ENCODE measurements around the gene CELF2. TPM values are rescaled to one million over a fixed set of nuclear protein-coding genes. Genes with fewer than 3 reads are reported as not detected.

Gene CELF2
- total RNA-seq, 2 donors from 2014 or later, result 10.4 to 11.2 TPM

DNA sequence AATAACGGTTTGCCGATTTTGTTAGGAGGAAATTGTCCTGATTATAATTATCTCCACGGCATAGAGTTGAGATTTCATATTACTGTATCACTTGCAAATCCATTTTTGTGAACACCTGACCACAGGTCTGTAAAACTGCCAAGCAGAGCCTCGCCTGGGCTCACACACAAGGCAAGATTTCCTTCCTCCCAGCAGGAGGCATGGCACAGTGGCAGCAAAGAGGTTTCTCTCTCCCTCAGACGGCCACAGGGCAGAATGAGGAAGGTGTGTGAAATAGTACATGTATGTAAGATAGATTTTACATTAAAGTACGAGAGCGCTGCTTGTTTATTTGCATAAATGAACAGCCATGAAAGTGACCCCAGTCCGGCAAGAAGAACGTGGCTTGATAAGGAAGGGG lies 130.1 kb downstream of the CELF2 start:
- no peaks in the 10 kb centered on the region for H3K4me1 ChIP-seq
- ATAC-seq (no peak), DNase-seq (no peak)
- intact Hi-C loops (cut with DNase I), result no loop called here
- H3K9me3 ChIP-seq, result no peaks in the 10 kb centered on the region
- no peak for TF ChIP-seq POLR2A (IDR thresholded peaks at IDR 0.05)
- TF ChIP-seq, protein P1, sequence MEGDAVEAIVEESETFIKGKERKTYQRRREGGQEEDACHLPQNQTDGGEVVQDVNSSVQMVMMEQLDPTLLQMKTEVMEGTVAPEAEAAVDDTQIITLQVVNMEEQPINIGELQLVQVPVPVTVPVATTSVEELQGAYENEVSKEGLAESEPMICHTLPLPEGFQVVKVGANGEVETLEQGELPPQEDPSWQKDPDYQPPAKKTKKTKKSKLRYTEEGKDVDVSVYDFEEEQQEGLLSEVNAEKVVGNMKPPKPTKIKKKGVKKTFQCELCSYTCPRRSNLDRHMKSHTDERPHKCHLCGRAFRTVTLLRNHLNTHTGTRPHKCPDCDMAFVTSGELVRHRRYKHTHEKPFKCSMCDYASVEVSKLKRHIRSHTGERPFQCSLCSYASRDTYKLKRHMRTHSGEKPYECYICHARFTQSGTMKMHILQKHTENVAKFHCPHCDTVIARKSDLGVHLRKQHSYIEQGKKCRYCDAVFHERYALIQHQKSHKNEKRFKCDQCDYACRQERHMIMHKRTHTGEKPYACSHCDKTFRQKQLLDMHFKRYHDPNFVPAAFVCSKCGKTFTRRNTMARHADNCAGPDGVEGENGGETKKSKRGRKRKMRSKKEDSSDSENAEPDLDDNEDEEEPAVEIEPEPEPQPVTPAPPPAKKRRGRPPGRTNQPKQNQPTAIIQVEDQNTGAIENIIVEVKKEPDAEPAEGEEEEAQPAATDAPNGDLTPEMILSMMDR (IDR thresholded peaks at IDR 0.05), result no peak
- no peaks in the 10 kb centered on the region for H3K36me3 ChIP-seq (replicated peaks in 1 of 2; ENCODE audit: insufficient read depth in 1 of 2, low read depth in 2 of 2)
- H3K27ac ChIP-seq, result no peak overlapping the region
- no peak overlapping the region for H3K4me3 ChIP-seq
- peaks cover 0 to 3% of the 10 kb centered on the region in 2 donors for H3K27me3 ChIP-seq
- 51 to 54% methylated on average over 9 of the region's 9 CpGs for WGBS, 2 donors

DNA sequence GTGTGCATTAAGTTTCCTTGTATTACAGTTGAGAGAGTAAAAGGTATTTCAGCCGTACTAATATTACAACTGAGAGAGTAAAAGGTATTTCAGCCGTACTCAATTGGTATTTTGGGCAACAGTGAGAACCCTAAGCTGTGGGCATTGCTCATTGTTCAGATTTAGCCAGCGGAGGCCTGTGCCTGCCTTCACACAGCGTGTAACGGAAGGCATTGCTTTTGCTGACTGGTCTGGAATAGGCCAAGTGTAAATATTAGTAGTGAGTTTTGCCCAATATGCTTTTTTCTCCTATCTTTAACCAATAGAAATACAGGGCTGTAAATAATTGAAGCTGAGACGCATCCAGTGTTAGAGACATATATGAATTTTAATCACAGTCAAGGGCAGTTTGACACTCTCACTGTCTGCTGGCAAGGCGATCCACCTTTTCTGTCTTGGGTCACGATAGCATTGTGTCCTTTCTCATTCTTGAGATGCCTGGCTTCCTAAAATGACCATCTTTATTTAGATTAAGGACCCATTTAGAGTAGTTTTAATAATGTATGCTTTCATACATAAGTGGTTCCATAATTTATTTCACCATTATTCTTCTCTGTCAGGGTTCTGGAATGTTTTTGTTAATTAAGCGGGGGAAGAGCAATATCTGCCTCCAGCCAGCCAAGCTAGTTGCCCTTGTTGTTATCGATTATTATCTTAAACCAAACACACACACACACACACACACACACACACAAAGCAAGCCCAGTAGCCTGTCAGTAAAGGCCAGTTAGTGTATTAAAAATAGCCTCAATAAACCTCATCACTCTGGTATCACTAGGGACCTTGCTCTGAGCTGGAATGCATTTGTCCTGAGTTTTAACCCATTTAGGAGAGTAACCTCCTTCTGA lies 130.7 kb downstream of the CELF2 start:
- TF ChIP-seq, protein P1 (IDR thresholded peaks at IDR 0.05), result no peak
- no peak for TF ChIP-seq POLR2A (IDR thresholded peaks at IDR 0.05)
- 61 to 75% methylated on average over 10 of the region's 10 CpGs for WGBS, 2 donors
- peak; percentile 28 for ATAC-seq
- intact Hi-C loops (cut with DNase I), result no loop called here
- DNase-seq, result no peak
- no peaks in the 10 kb centered on the region for H3K4me1 ChIP-seq
- no peak overlapping the region for H3K27ac ChIP-seq
- H3K27me3 ChIP-seq, result peaks cover 0 to 3% of the 10 kb centered on the region in 2 donors
- H3K4me3 ChIP-seq, result no peak overlapping the region
- H3K36me3 ChIP-seq (replicated peaks in 1 of 2; ENCODE audit: insufficient read depth in 1 of 2, low read depth in 2 of 2), result no peaks in the 10 kb centered on the region
- H3K9me3 ChIP-seq, result no peaks in the 10 kb centered on the region

DNA sequence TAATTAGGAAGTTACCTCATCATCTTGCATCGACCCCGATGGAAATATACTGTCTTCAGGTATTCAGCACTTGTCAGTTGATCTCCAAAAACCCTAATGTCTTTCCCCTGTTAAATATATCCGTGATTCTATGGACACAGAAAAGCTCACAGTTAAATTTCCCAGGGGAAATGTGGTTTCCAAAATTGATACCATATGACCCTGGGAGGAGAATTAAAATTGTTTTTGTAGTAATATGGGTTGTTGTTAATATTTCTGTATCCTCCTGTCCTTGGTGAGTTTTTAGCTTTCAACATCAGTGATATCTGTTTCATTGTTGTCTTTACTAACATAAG lies 132.1 kb downstream of the CELF2 start:
- Histone ChIP-seq H3K36me3 (replicated peaks in 1 of 2; ENCODE audit: insufficient read depth in 1 of 2, low read depth in 2 of 2) (no peaks in the 10 kb centered on the region), H3K27ac (no peak overlapping the region), H3K27me3 (peaks cover 0 to 3% of the 10 kb centered on the region in 2 donors), H3K4me1 (no peaks in the 10 kb centered on the region), H3K9me3 (no peaks in the 10 kb centered on the region), H3K4me3 (no peak overlapping the region)
- ATAC-seq (no peak), DNase-seq (no peak)
- 59 to 74% methylated on average over 3 of the region's 3 CpGs for WGBS, 2 donors
- TF ChIP-seq POLR2A (IDR thresholded peaks at IDR 0.05), result no peak
- TF ChIP-seq, protein P1 (IDR thresholded peaks at IDR 0.05), result no peak
- intact Hi-C loops (cut with DNase I), result no loop called here

GRCh38 chr10:11150231-11150731 lies 132.6 kb downstream of the CELF2 start:
- intact Hi-C loops (cut with DNase I), result no loop called here
- ATAC-seq, result no peak
- H3K4me1 ChIP-seq, result no peaks in the 10 kb centered on the region

More at GRCh38 chr10:11150231-11150731, 132.6 kb downstream of the CELF2 start:
- TF ChIP-seq POLR2A (IDR thresholded peaks at IDR 0.05), result no peak
- TF ChIP-seq, protein P1 (IDR thresholded peaks at IDR 0.05), result no peak
- H3K36me3 ChIP-seq (replicated peaks in 1 of 2; ENCODE audit: insufficient read depth in 1 of 2, low read depth in 2 of 2), result no peaks in the 10 kb centered on the region
- H3K9me3 ChIP-seq, result no peaks in the 10 kb centered on the region
- DNase-seq, result no peak
- 45 to 62% methylated on average over 3 of the region's 3 CpGs for WGBS, 2 donors
- no peak overlapping the region for H3K27ac ChIP-seq
- peaks cover 0 to 3% of the 10 kb centered on the region in 2 donors for H3K27me3 ChIP-seq
- H3K4me3 ChIP-seq, result no peak overlapping the region

Measured in body of pancreas (tissue), 4 donors.